Transverse colon (tissue), 4 donors: Measurements from ENCODE around the gene ZNF14. TPM values are rescaled to one million over a fixed set of nuclear protein-coding genes. Genes with fewer than 3 reads are reported as not detected.

Source experiments
- DNase-seq: peaks from one replicate; pipeline ENCODE4 v3.0.0-alpha.2; 2019
- H3K27ac ChIP-seq, 4 donors: fragments of 200-600 bp; sonication (generic); 2 replicates each; pipeline ENCODE4 v1.5.1; 2016 to 2018; ENCODE audit warnings: inconsistent platforms in 4 of 4
- H3K27me3 ChIP-seq: fragments of 200-600 bp; sonication (generic); 2 replicates; pipeline ENCODE4 v1.5.1; 2017; ENCODE audit warnings: inconsistent platforms
- H3K36me3 ChIP-seq, 4 donors: fragments of 200-600 bp; sonication (generic); 2 replicates each; pipeline ENCODE4 v1.5.1; 2017 to 2019; ENCODE audit warnings: inconsistent platforms in 4 of 4
- H3K4me1 ChIP-seq, 4 donors: fragments of 200-600 bp; sonication (generic); 2 replicates each; pipeline ENCODE4 v1.5.1; 2017 to 2020; ENCODE audit warnings: inconsistent platforms in 4 of 4
- H3K4me3 ChIP-seq, 4 donors: fragments of 200-600 bp; sonication (generic); 1 replicate in 1 of 4; 2 replicates in 3 of 4; pipeline versions ENCODE4 v1.5.1 to v1.6.1; 2017 to 2019; ENCODE audit warnings: inconsistent platforms in 4 of 4
- H3K9me3 ChIP-seq, 2 donors: fragments of 200-600 bp; sonication (generic); 2 replicates each; pipeline ENCODE4 v1.5.1; 2017 to 2019; ENCODE audit warnings: inconsistent platforms in 2 of 2
- EP300 ChIP-seq: sonication (generic); formaldehyde crosslinking; IDR thresholded peaks from one replicate; pipeline ENCODE4 v1.6.1; 2017; ENCODE audit warnings: antibody characterized with exemption, low read depth
- POLR2A ChIP-seq: fragments of 450-650 bp; IDR thresholded peaks from one replicate; pipeline ENCODE4 v1.6.1; 2016; ENCODE audit warnings: antibody characterized with exemption, mild to moderate bottlenecking, moderate library complexity
- POLR2AphosphoS5 ChIP-seq, 3 donors: sonication (generic); formaldehyde crosslinking; IDR thresholded peaks; one replicate each; pipeline ENCODE4 v1.6.1; 2016; ENCODE audit warnings: antibody characterized with exemption in 3 of 3
- WGBS, 2 donors: methylation state at CpG; one replicate each; pipeline ENCODE4 v1.1.5; 2018; ENCODE audit warnings: low coverage in 1 of 2; 5-methylcytosine and 5-hydroxymethylcytosine counted together
- in situ Hi-C, 4 donors: fragments of 200-750 bp; cut with MboI; loops; one replicate each; pipeline versions ENCODE4 v1.15.0 to v1.15.1; 2017; ENCODE audit warnings: low sequenced_read_pairs in 3 of 4, low pct_ligation_motif_present in 1 of 4, low pct_unique_long_range_greater_than_20kb in 1 of 4
- intact Hi-C: fragments of 100-400 bp; cut with DNase I; formaldehyde crosslinking; loops from one replicate; pipeline ENCODE4 v1.15.1; 2023; ENCODE audit warnings: low total_unique reads
- total RNA-seq, 4 donors: library from RNA; depleted of rRNA; stranded (reverse); fragments of >200 nt; gene quantifications; one replicate each; pipeline ENCODE4 v1.1.0, GENCODE V29; 2016
- TF ChIP-seq, protein P1 (sequence below), 5 experiments: fragments of 200-600 bp in 3 of 5; fragments of 450-650 bp in 2 of 5; sonication (generic) in 3 of 5; IDR thresholded peaks; 1 replicate in 2 of 5; 2 replicates in 3 of 5; pipeline ENCODE4 v1.5.1; 2016 to 2017; ENCODE audit warnings: antibody characterized with exemption in 5 of 5, inconsistent platforms in 3 of 5, mild to moderate bottlenecking in 2 of 5, moderate library complexity in 1 of 5

Gene ZNF14
- total RNA-seq, 4 donors from 2014 or later, result 0.37 to 10.0 (median 4.6) TPM

DNA sequence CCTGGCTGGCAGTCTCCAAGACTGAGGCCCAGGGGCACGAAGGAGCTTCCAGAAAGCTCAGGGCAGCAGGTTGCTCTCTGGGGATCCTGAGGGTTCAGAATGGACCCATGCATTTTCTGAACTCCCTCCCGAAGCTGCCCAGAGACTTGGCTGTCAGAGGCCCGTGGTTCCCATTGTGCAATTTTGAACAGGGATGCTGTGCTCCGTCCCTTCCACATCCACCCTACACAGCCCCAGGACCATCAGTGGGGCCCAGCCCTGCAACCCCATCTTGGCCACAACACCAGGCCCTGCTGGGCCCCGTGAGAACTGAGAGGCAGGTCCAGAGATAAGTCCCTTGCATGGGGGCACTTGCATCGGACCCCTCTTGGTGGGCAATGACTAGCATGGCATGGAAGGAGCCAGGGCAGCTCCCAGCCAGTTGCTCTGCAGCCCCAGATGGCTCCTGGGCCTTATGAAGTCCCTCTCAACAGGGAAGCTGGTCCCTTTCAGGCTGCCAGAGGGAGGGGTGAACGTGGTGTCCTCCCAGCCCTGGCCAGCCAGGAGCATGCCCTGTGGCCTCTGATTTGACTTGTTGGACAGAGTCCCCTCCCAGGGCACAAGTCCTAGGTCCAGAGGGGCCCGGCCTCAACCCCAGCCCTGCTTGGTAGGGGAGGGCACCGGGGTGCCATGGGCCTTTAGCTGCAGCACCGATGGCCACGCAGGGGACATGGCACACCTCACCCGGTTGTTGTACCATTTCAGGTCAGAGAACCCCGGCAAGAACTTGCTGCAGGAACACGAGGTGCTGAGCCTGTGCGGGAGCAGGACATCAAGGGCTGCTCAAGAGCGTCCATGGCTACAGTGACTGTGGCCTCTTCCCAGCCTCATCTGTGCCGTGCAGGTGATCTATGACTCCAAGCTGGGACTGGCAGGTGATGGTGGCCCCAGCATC lies 17.3 kb upstream of the ZNF14 start:
- Histone ChIP-seq H3K4me1 (no peaks in the 10 kb centered on the region), H3K4me3 (no peak overlapping the region), H3K27ac (no peak overlapping the region), H3K9me3 (no peaks in the 10 kb centered on the region), H3K27me3 (no peaks in the 10 kb centered on the region), H3K36me3 (no peaks in the 10 kb centered on the region)
- in situ Hi-C loops (no loop called here), intact Hi-C loops (no loop called here)
- DNase-seq, result no peak
- TF ChIP-seq, protein P1, sequence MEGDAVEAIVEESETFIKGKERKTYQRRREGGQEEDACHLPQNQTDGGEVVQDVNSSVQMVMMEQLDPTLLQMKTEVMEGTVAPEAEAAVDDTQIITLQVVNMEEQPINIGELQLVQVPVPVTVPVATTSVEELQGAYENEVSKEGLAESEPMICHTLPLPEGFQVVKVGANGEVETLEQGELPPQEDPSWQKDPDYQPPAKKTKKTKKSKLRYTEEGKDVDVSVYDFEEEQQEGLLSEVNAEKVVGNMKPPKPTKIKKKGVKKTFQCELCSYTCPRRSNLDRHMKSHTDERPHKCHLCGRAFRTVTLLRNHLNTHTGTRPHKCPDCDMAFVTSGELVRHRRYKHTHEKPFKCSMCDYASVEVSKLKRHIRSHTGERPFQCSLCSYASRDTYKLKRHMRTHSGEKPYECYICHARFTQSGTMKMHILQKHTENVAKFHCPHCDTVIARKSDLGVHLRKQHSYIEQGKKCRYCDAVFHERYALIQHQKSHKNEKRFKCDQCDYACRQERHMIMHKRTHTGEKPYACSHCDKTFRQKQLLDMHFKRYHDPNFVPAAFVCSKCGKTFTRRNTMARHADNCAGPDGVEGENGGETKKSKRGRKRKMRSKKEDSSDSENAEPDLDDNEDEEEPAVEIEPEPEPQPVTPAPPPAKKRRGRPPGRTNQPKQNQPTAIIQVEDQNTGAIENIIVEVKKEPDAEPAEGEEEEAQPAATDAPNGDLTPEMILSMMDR (IDR thresholded peaks at IDR 0.05), result no peak
- no peak for TF ChIP-seq EP300
- TF ChIP-seq POLR2A, result no peak
- no peak for TF ChIP-seq POLR2AphosphoS5 (IDR thresholded peaks at IDR 0.05)
- 83% methylated on average over 16 of the region's 17 CpGs; no CpG with 5 or more reads in 1 of the 2 donors for WGBS, 2 donors

DNA sequence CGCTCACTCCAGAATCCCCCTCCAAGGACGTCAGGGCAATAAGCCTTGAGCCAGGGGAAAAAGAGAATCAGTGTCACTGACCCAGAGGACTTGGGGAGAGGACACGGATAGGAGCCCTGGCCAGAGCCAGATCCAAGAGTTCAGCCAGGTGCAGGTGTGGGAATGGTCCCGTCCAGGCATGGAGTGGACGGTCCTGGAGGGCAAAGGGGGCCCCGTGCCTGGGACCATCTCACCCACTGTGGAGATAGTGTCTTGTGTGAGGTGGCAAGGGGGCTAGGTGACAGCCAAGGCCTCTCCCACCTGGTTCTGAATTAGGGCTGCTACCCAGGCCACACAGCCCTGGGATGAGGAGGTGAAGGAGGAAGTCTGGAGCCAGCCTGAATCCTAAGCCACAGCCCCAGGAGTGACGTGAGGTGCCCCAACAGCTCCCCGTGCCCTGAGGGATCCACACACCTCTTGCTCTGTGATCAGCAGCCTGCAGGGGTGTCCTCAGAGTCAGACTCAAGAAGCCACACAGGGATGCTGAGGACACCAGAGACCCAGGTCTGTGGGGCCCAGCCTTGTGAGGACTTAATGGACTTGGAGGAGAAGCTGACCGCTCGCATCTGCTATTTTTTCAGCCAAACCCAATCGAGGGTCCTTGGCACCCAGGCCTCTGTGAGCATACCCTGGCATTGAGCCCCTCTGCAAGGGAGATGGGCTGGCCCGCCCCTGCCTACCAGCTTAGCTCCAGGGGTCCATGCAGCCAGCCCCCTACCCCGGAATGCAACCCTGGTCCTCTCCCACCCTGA lies 16.4 kb upstream of the ZNF14 start:
- no peaks in the 10 kb centered on the region for H3K36me3 ChIP-seq
- intact Hi-C loops, result no loop called here
- H3K27me3 ChIP-seq, result no peaks in the 10 kb centered on the region
- no peaks in the 10 kb centered on the region for H3K4me1 ChIP-seq
- H3K27ac ChIP-seq, result no peak overlapping the region
- DNase-seq, result no peak
- H3K9me3 ChIP-seq, result no peaks in the 10 kb centered on the region
- no peak for TF ChIP-seq EP300
- TF ChIP-seq POLR2AphosphoS5 (IDR thresholded peaks at IDR 0.05), result no peak
- TF ChIP-seq, protein P1 (IDR thresholded peaks at IDR 0.05), result no peak
- no peak for TF ChIP-seq POLR2A
- in situ Hi-C loops, result no loop called here
- H3K4me3 ChIP-seq, result no peak overlapping the region
- 75 to 80% methylated on average over 4 to 13 of the region's 13 CpGs for WGBS, 2 donors

DNA sequence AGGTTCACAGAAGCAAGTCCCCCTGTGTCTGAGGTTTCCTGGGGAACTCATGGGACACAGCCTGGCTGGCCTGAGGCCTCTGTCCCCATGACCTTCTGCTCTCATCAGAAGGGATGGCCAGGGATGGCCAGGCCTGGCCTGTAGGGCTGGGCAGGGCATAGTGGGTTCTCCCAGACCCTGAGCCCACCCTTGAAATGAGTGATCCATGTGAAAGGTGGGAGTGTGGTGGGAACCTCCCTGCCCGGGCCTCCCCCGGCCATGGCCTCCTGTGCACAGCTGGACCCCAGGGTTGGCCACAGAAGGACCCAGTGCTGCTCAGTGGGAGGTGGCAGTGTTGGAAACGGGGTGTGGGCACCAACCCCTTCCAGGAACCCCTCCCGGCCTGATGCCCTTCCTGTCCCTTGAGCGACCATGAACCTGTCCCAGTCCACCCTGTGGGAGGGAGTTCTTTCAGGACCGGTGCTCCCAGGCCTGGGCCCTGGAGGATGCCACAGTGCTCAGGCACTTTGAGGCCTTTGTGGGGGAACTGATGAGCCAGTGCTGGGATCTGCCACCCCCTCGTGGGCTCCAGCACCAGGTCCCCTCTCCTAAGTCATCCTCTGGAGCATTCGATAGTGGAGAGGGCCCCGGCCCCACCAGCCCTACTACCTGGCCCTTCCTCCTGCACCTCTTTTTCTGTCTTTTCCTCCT lies 15.5 kb upstream of the ZNF14 start:
- no peaks in the 10 kb centered on the region for H3K4me1 ChIP-seq
- no peak for DNase-seq
- no peaks in the 10 kb centered on the region for H3K27me3 ChIP-seq
- H3K36me3 ChIP-seq, result no peaks in the 10 kb centered on the region
- in situ Hi-C loops, result no loop called here
- no peak overlapping the region for H3K4me3 ChIP-seq
- H3K9me3 ChIP-seq, result no peaks in the 10 kb centered on the region
- H3K27ac ChIP-seq, result no peak overlapping the region
- 77% methylated on average over 9 of the region's 9 CpGs; no CpG with 5 or more reads in 1 of the 2 donors for whole genome bisulfite sequencing, 2 donors
- intact Hi-C loops, result no loop called here
- TF ChIP-seq POLR2A (no peak), POLR2AphosphoS5 (IDR thresholded peaks at IDR 0.05) (no peak), EP300 (no peak)
- TF ChIP-seq, protein P1 (IDR thresholded peaks at IDR 0.05), result no peak
